GM10266 (cell line): ENCODE results near the gene NISCH.

ENCODE experiments used
- DNase-seq: peaks from one replicate; pipeline ENCODE4 v3.0.0; 2012; ENCODE audit errors: extremely low spot score
- TF ChIP-seq, protein P1 (sequence below): IDR thresholded peaks from 2 replicates; pipeline ENCODE4 v1.5.1; 2012; ENCODE audit warnings: mild to moderate bottlenecking, low read depth; ENCODE audit not compliant: control insufficient read depth, insufficient read depth; ENCODE audit errors: missing control alignments

NISCH gene

DNA sequence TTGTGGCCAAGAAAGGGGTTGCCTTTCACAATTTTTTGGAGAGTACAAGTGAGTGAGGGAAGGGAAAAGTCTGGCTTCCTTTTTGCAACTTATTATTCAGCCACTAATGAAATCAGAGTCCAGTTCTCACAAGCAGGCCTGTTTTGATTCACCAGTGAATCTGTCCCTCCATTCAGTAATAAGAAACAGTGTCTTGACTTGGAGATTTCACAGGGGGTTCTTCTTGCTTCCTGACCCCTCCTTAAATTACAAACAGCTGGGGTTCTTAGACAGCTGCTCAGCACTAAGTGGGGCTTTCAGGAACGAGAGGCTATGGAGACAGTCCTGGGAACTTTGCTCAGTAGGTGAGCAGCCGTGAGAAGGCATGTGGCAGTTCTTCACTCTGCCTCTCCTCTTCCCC is 35.0 kb upstream of the NISCH start:
- DNase-seq: no peak
- TF ChIP-seq, protein P1, sequence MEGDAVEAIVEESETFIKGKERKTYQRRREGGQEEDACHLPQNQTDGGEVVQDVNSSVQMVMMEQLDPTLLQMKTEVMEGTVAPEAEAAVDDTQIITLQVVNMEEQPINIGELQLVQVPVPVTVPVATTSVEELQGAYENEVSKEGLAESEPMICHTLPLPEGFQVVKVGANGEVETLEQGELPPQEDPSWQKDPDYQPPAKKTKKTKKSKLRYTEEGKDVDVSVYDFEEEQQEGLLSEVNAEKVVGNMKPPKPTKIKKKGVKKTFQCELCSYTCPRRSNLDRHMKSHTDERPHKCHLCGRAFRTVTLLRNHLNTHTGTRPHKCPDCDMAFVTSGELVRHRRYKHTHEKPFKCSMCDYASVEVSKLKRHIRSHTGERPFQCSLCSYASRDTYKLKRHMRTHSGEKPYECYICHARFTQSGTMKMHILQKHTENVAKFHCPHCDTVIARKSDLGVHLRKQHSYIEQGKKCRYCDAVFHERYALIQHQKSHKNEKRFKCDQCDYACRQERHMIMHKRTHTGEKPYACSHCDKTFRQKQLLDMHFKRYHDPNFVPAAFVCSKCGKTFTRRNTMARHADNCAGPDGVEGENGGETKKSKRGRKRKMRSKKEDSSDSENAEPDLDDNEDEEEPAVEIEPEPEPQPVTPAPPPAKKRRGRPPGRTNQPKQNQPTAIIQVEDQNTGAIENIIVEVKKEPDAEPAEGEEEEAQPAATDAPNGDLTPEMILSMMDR: no peak

DNA sequence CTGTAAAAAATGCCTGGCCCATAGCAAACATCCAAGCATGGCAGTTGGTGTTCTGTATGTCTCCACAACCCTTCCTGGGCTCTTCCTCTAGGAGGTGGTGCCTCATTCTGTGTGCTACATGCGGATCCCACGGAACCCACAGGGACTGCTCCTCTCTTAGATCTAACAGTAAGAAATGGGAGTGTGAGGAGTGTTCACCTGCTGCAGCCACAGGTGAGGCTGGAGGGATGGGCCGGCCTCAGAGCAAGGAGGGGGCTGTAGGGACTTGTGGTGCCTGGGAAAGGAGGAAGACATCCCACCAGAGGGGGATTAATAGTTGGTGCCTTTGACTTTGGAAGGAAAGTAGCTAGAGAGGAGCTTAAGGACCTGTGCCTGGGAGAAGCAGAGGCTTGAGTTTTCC is 32.7 kb upstream of the NISCH start:
- no peak for DNase-seq
- TF ChIP-seq, protein P1: no peak

GRCh38 chr3:52423173-52423572 is 32.2 kb upstream of the NISCH start:
- TF ChIP-seq, protein P1: no peak
- DNase-seq: no peak

GRCh38 chr3:52428151-52429005 is 27.0 kb upstream of the NISCH start:
- TF ChIP-seq, protein P1: peak; percentile 78
- DNase-seq: peak; percentile 49

DNA sequence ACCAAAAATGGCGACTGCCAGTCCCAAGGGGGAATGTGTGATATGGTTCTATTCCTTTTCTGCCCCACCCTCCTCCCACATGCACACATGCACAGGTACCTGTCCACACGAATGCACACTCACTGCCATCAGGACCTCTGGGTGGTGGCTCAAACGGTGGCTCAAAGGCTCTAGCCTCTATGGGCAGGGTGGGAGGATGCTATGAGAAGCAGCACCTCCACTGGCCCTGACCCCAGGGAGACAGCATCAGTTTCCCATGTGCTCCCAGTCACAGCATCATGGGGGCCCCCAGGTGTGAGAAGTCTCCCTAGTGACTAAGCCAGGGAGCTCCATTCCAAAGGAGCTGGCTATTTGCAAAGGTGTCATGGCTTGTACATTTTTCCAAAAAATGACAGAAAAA is 26.4 kb upstream of the NISCH start:
- TF ChIP-seq, protein P1: no peak
- DNase-seq: no peak

DNA sequence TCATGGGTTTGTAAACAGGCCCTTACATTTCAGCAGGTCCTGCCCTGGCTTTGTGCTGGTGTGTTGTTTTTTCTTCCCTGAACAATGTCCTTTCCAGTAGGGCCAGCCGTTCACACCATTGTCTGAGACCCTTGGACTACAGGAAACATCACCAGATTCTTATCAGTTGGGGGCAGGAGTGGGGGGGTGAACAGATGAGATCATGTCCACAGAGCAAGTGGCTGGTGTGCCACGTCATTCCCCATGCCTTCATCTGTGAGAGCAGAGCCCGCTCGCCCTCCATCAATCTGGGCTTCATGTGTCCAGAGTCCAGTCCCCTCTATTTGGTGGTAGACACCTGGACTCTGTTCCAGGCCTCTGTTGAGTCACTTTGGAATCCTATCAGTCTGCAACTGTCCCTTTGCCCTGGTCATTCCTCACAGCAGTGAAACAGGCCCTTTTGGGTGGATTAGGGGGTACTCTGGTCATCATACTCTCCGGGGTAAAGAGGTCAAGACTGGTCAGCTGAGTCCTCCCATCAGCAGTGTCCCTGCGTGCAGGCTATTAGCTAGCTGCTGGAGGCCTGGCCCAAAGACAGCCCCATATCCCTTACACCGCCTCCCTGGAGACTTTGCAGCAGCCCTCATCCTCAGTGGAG is 25.5 kb upstream of the NISCH start:
- no peak for DNase-seq
- TF ChIP-seq, protein P1: no peak

DNA sequence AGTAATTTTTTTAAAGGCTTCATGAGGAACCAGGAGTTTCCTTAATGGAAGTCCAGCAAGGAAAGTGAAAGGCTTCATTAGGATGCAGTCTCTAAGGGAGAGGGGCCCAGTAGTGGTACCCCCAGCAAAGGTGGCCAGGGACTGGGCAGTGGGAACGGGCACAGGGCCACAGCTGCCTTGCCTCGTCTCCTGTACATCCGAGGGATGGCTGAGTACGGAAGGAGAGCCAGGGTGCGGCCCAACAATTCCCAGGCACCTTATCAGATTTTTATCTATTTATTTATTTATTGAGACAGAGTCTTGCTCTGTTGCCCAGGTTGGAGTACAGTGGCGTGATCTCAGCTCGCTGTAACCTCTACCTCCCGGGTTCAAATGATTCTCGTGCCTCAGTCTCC is 25.0 kb upstream of the NISCH start:
- TF ChIP-seq, protein P1: no peak
- DNase-seq: no peak
